Suprapubic skin (tissue), 4 donors: ENCODE data around the gene LPAR4. TPM values are rescaled to one million over a fixed set of nuclear protein-coding genes. Genes with fewer than 3 reads are reported as not detected.

Source experiments
- DNase-seq, 2 donors: peaks; one replicate each; pipeline ENCODE4 v3.0.0-alpha.2; 2019; ENCODE audit warnings: low spot score in 2 of 2
- H3K27ac ChIP-seq: fragments of 200-600 bp; sonication (generic); one replicate; pipeline ENCODE4 v1.5.1; 2019
- H3K27me3 ChIP-seq: fragments of 200-600 bp; sonication (generic); one replicate; pipeline ENCODE4 v1.5.1; 2019
- H3K36me3 ChIP-seq: fragments of 200-600 bp; sonication (generic); one replicate; pipeline ENCODE4 v1.5.1; 2019
- H3K4me1 ChIP-seq: fragments of 200-600 bp; sonication (generic); one replicate; pipeline ENCODE4 v1.5.1; 2019
- H3K4me3 ChIP-seq: fragments of 200-600 bp; sonication (generic); one replicate; pipeline ENCODE4 v1.5.1; 2019; ENCODE audit warnings: mild to moderate bottlenecking
- H3K9me3 ChIP-seq: fragments of 200-600 bp; sonication (generic); one replicate; pipeline ENCODE4 v1.5.1; 2019
- CTCF ChIP-seq, 2 donors: fragments of 200-600 bp in 1 of 2; fragments of 450-650 bp in 1 of 2; sonication (generic) in 1 of 2; IDR thresholded peaks; one replicate each; pipeline ENCODE4 v1.5.1; 2016 to 2019; ENCODE audit warnings: antibody characterized with exemption in 2 of 2, mild to moderate bottlenecking in 1 of 2, moderate library complexity in 1 of 2
- EP300 ChIP-seq: sonication (generic); formaldehyde crosslinking; IDR thresholded peaks from one replicate; pipeline ENCODE4 v1.6.1; 2017; ENCODE audit warnings: antibody characterized with exemption
- POLR2A ChIP-seq, 2 donors: fragments of 450-650 bp; IDR thresholded peaks; one replicate each; pipeline ENCODE4 v1.6.1; 2017; ENCODE audit warnings: antibody characterized with exemption in 2 of 2, mild to moderate bottlenecking in 2 of 2, moderate library complexity in 2 of 2
- POLR2AphosphoS5 ChIP-seq, 3 donors: sonication (generic); formaldehyde crosslinking; IDR thresholded peaks; one replicate each; pipeline ENCODE4 v1.6.1; 2017; ENCODE audit warnings: antibody characterized with exemption in 3 of 3
- WGBS: methylation state at CpG from one replicate; pipeline ENCODE4 v1.1.5; 2018; 5-methylcytosine and 5-hydroxymethylcytosine counted together
- total RNA-seq, 4 donors: library from RNA; depleted of rRNA; stranded (reverse); fragments of >200 nt; gene quantifications; one replicate each; pipeline ENCODE4 v1.1.0, GENCODE V29; 2016

LPAR4 gene
- total RNA-seq, 4 donors from 2014 or later: 0.32 TPM; not detected in 3

- TF ChIP-seq EP300 (no peak), POLR2AphosphoS5 (IDR thresholded peaks at IDR 0.05) (no peak), CTCF (IDR thresholded peaks at IDR 0.05) (no peak), POLR2A (IDR thresholded peaks at IDR 0.05) (no peak)
- WGBS: 59% methylated on average over 3 of the region's 3 CpGs
- Histone ChIP-seq H3K4me3 (no peak overlapping the region), H3K27me3 (no peaks in the 10 kb centered on the region), H3K27ac (no peak overlapping the region), H3K9me3 (no peaks in the 10 kb centered on the region), H3K4me1 (no peaks in the 10 kb centered on the region), H3K36me3 (no peaks in the 10 kb centered on the region)
- DNase-seq: no peak
Measured at GRCh38 chrX:78753571-78753970, 6.1 kb downstream of the LPAR4 start.

- DNase-seq: no peak
- H3K9me3 ChIP-seq: no peaks in the 10 kb centered on the region
- TF ChIP-seq POLR2AphosphoS5 (IDR thresholded peaks at IDR 0.05) (no peak), CTCF (IDR thresholded peaks at IDR 0.05) (no peak), EP300 (no peak), POLR2A (IDR thresholded peaks at IDR 0.05) (no peak)
- no peaks in the 10 kb centered on the region for H3K4me1 ChIP-seq
- no peak overlapping the region for H3K4me3 ChIP-seq
- no peak overlapping the region for H3K27ac ChIP-seq
- no peaks in the 10 kb centered on the region for H3K36me3 ChIP-seq
- no peaks in the 10 kb centered on the region for H3K27me3 ChIP-seq
- WGBS: 87% methylated on average over 5 of the region's 5 CpGs
Measured at GRCh38 chrX:78754917-78755316, 7.4 kb downstream of the LPAR4 start.

GRCh38 chrX:78759081-78759480 lies 11.6 kb downstream of the LPAR4 start:
- WGBS: 80% methylated on average over 6 of the region's 6 CpGs
- TF ChIP-seq POLR2AphosphoS5 (IDR thresholded peaks at IDR 0.05) (no peak), CTCF (IDR thresholded peaks at IDR 0.05) (no peak), EP300 (no peak), POLR2A (IDR thresholded peaks at IDR 0.05) (no peak)
- Histone ChIP-seq H3K36me3 (no peaks in the 10 kb centered on the region), H3K9me3 (no peaks in the 10 kb centered on the region), H3K27ac (no peak overlapping the region), H3K4me3 (no peak overlapping the region), H3K4me1 (no peaks in the 10 kb centered on the region), H3K27me3 (no peaks in the 10 kb centered on the region)
- no peak for DNase-seq

- TF ChIP-seq CTCF (IDR thresholded peaks at IDR 0.05) (no peak), POLR2AphosphoS5 (IDR thresholded peaks at IDR 0.05) (no peak), POLR2A (IDR thresholded peaks at IDR 0.05) (no peak), EP300 (no peak)
Measured at GRCh38 chrX:78769101-78769755, 21.7 kb downstream of the LPAR4 start.

GRCh38 chrX:78769946-78770345 lies 22.4 kb downstream of the LPAR4 start:
- Histone ChIP-seq H3K36me3 (no peaks in the 10 kb centered on the region), H3K27ac (no peak overlapping the region), H3K27me3 (no peaks in the 10 kb centered on the region), H3K9me3 (no peaks in the 10 kb centered on the region), H3K4me3 (no peak overlapping the region), H3K4me1 (no peaks in the 10 kb centered on the region)
- no peak for TF ChIP-seq EP300
- TF ChIP-seq POLR2AphosphoS5 (IDR thresholded peaks at IDR 0.05): no peak
- no peak for TF ChIP-seq POLR2A (IDR thresholded peaks at IDR 0.05)
- no peak for TF ChIP-seq CTCF (IDR thresholded peaks at IDR 0.05)
- DNase-seq: no peak

More at GRCh38 chrX:78769101-78769755, 21.7 kb downstream of the LPAR4 start:
- Histone ChIP-seq H3K27me3 (no peaks in the 10 kb centered on the region), H3K4me1 (no peaks in the 10 kb centered on the region), H3K9me3 (no peaks in the 10 kb centered on the region), H3K36me3 (no peaks in the 10 kb centered on the region), H3K27ac (no peak overlapping the region), H3K4me3 (no peak overlapping the region)
- no peak for DNase-seq
- WGBS: 47% methylated on average over 2 of the region's 2 CpGs
